Measurements from ENCODE around the gene PSD2. TPM values are rescaled to one million over a fixed set of nuclear protein-coding genes. Genes with fewer than 3 reads are reported as not detected.

The PSD2 gene
- total and polyA plus RNA-seq, 2 donors (not counting 1 experiment from before 2014, with no cell fraction given) = 0.10 to 0.17 TPM

DNA sequence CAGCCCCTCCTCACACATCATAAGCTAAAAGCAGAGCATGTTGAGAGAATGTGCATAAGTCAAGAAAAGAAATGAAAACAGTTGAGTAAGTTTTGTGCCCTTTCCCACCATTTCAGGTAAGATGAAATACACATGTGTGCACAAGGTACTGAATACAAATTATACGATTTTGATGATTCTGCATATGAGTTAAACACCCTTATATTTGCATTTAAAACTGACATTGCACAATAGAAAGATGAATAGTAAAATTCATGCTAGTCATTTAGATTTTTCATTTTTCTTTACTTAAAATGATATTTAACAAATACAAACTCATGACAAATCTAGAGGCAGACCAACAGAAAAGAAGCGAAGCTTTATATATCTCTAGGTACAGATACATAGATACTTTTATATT, 24.9 kb upstream of the PSD2 start:
- H3K79me2 ChIP-seq (ENCODE audit: control insufficient read depth, insufficient read depth, low read length) = peaks cover 6% of the 10 kb centered on the region
- intact Hi-C loops (cut with micrococcal nuclease) = no loop called here
- POLR2A ChIA-PET = no interaction called here

DNA sequence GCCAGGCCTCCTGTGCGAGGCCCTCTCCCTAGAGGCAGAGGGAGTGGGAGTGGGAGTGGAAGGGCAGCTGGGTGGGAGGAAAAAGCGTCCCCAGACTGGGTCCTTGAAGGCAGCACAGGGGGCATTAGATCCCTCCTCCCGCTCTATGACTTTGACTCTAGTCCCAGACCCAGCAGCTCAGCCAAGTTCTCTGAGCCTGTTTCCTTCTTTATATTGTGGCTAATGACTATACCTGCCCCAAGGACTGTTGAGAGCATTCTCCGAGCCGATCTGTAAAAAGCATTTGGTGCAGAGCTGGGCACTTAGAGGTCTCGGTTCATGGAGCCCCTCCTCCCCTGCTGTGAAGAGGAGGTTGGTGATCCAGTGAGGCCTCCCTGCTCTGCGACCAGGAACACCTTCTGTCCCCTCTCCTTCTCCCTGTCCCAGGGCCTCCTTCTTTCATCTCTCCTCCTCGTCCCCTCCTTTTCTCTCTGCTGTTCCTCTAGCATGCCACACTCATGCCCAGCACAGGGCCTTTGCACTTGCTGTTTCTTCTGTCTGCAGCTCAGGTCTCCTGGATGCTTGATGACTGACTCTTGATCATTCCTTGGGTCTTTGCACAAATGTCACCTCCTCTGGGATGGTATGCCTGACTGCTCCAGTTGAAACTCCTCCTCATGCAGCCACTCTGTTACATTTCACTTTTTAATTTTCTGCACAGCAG, 23.4 kb upstream of the PSD2 start:
- peaks cover 15% of the 10 kb centered on the region for H3K4me1 Mint-ChIP-seq
- H3K27me3 ChIP-seq (replicated peaks in 1 of 4; ENCODE audit: control extremely low read depth in 1 of 4, control insufficient read depth in 3 of 4, insufficient read depth in 4 of 4, low read length in 3 of 4) = peaks cover 0 to 5% (median 0%) of the 10 kb centered on the region in 4 experiments
- DNase-seq (no peak), ATAC-seq (ENCODE audit: low read depth) (no peak)
- H3K4me3 Mint-ChIP-seq = no peak overlapping the region
- ChIA-PET POLR2A (no interaction called here), CTCF (interaction anchor here (1.3 to 1.5 kb wide), 2 partner anchors 15 to 138 kb away, joined by 3 read pairs; no protein-coding TSS in a partner anchor)
- 100% methylated on average over 3 of the region's 8 CpGs for WGBS (ENCODE audit: insufficient coverage)
- no peak overlapping the region for H3K27ac ChIP-seq (ENCODE audit: low read length in 2 of 2)
- intact Hi-C loops (cut with micrococcal nuclease) = no loop called here
- H2AFZ ChIP-seq (ENCODE audit: insufficient read depth, low read depth, low read length, poor library complexity, severe bottlenecking) = no peak overlapping the region
- no peaks in the 10 kb centered on the region for H3K79me2 ChIP-seq (ENCODE audit: control insufficient read depth, insufficient read depth, low read length)
- H3K9me3 Mint-ChIP-seq (ENCODE audit: insufficient read depth) = no peaks in the 10 kb centered on the region
- H4K20me1 ChIP-seq (ENCODE audit: control insufficient read depth, insufficient read depth, low read length, poor library complexity, severe bottlenecking) = no peaks in the 10 kb centered on the region
- H3K9ac ChIP-seq (ENCODE audit: low read length) = no peak overlapping the region
- no peak overlapping the region for H3K27ac Mint-ChIP-seq
- peaks cover 14% of the 10 kb centered on the region for H3K27me3 Mint-ChIP-seq
- H3K4me3 ChIP-seq (ENCODE audit: control extremely low read depth in 1 of 5, extremely low read depth in 1 of 5, insufficient read depth in 1 of 5, low read depth in 2 of 5, low read length in 4 of 5) = no peak overlapping the region
- no peaks in the 10 kb centered on the region for H3K36me3 ChIP-seq (replicated peaks in 1 of 2; ENCODE audit: control extremely low read depth in 1 of 2, control insufficient read depth in 1 of 2, extremely low read depth in 1 of 2, insufficient read depth in 2 of 2, low read length in 1 of 2)
- no peak for TF ChIP-seq EZH2 (IDR thresholded peaks at IDR 0.05; ENCODE audit: borderline replicate concordance, insufficient read depth, low read depth, low read length, poor library complexity, severe bottlenecking)
- TF ChIP-seq, protein P1, sequence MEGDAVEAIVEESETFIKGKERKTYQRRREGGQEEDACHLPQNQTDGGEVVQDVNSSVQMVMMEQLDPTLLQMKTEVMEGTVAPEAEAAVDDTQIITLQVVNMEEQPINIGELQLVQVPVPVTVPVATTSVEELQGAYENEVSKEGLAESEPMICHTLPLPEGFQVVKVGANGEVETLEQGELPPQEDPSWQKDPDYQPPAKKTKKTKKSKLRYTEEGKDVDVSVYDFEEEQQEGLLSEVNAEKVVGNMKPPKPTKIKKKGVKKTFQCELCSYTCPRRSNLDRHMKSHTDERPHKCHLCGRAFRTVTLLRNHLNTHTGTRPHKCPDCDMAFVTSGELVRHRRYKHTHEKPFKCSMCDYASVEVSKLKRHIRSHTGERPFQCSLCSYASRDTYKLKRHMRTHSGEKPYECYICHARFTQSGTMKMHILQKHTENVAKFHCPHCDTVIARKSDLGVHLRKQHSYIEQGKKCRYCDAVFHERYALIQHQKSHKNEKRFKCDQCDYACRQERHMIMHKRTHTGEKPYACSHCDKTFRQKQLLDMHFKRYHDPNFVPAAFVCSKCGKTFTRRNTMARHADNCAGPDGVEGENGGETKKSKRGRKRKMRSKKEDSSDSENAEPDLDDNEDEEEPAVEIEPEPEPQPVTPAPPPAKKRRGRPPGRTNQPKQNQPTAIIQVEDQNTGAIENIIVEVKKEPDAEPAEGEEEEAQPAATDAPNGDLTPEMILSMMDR (IDR thresholded peaks at IDR 0.05) = no peak
- no peaks in the 10 kb centered on the region for H3K9me3 ChIP-seq (ENCODE audit: control extremely low read depth in 1 of 3, control insufficient read depth in 2 of 3, insufficient read depth in 1 of 3, low read length in 2 of 3)
- H3K4me1 ChIP-seq (ENCODE audit: control insufficient read depth in 2 of 2, insufficient read depth in 2 of 2, low read length in 2 of 2) = peaks cover 7 to 13% of the 10 kb centered on the region in 2 donors
- H3K4me2 ChIP-seq (replicated peaks; ENCODE audit: low read depth, low read length, poor library complexity, severe bottlenecking) = no peak overlapping the region

More for the DNA sequence above, 24.9 kb upstream of the PSD2 start:
- Histone ChIP-seq H3K27me3 (replicated peaks in 1 of 4; ENCODE audit: control extremely low read depth in 1 of 4, control insufficient read depth in 3 of 4, insufficient read depth in 4 of 4, low read length in 3 of 4) (peaks cover 0 to 5% (median 0%) of the 10 kb centered on the region in 4 experiments), H3K27ac (ENCODE audit: low read length in 2 of 2) (no peak overlapping the region), H3K4me1 (ENCODE audit: control insufficient read depth in 2 of 2, insufficient read depth in 2 of 2, low read length in 2 of 2) (peaks cover 10 to 16% of the 10 kb centered on the region in 2 donors), H3K9ac (ENCODE audit: low read length) (no peak overlapping the region), H3K4me3 (ENCODE audit: control extremely low read depth in 1 of 5, extremely low read depth in 1 of 5, insufficient read depth in 1 of 5, low read depth in 2 of 5, low read length in 4 of 5) (no peak overlapping the region), H3K9me3 (ENCODE audit: control extremely low read depth in 1 of 3, control insufficient read depth in 2 of 3, insufficient read depth in 1 of 3, low read length in 2 of 3) (no peaks in the 10 kb centered on the region), H4K20me1 (ENCODE audit: control insufficient read depth, insufficient read depth, low read length, poor library complexity, severe bottlenecking) (no peaks in the 10 kb centered on the region), H3K4me2 (replicated peaks; ENCODE audit: low read depth, low read length, poor library complexity, severe bottlenecking) (no peak overlapping the region), H2AFZ (ENCODE audit: insufficient read depth, low read depth, low read length, poor library complexity, severe bottlenecking) (no peak overlapping the region), H3K36me3 (replicated peaks in 1 of 2; ENCODE audit: control extremely low read depth in 1 of 2, control insufficient read depth in 1 of 2, extremely low read depth in 1 of 2, insufficient read depth in 2 of 2, low read length in 1 of 2) (no peaks in the 10 kb centered on the region)
- WGBS (ENCODE audit: insufficient coverage) = no CpG with 5 or more reads among the region's 2 CpGs
- ATAC-seq (ENCODE audit: low read depth) = no peak
- CTCF ChIA-PET = interaction anchor here (0.7 to 15.3 kb wide), 7 partner anchors 9 to 197 kb away, joined by 3 to 479 read pairs (median 5); no protein-coding TSS in a partner anchor
- Mint-ChIP-seq H3K4me1 (peaks cover 16% of the 10 kb centered on the region), H3K27ac (no peak overlapping the region), H3K4me3 (no peak overlapping the region), H3K9me3 (ENCODE audit: insufficient read depth) (no peaks in the 10 kb centered on the region), H3K27me3 (peaks cover 14% of the 10 kb centered on the region)
- no peak for DNase-seq
- no peak for TF ChIP-seq EZH2 (IDR thresholded peaks at IDR 0.05; ENCODE audit: borderline replicate concordance, insufficient read depth, low read depth, low read length, poor library complexity, severe bottlenecking)
- TF ChIP-seq, protein P1 (IDR thresholded peaks at IDR 0.05) = no peak
